NCI-H524 (cell line): ENCODE data around the gene PNLIP.
A peak's percentile ranks its signal among the peaks of the same experiment; 100 is the strongest.

Source experiments
- DNase-seq, 2 experiments: peaks; one replicate each; lab custom pipeline; 2025; lab: John Stamatoyannopoulos, UW

Gene PNLIP

DNA sequence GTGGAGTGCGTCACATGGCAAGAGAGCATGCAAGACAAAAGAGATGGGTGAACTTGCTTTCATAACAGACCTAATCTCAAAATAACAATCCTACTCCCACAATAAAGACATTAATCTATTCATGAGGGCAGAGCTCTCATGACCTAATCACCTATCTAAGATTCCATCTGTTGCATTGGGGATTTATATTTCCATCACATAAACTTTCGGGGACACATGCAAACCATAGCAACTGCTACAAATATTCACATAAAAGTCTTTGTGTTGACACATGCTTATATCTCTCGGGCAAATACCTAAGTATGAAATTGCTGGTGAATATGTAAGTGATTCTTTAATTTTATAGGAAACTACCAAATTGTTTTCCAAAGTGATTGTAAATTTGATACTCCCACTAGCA, 29.1 kb downstream of the PNLIP start:
- DNase-seq = peak in 1 of 2 experiments; percentile 3

DNA sequence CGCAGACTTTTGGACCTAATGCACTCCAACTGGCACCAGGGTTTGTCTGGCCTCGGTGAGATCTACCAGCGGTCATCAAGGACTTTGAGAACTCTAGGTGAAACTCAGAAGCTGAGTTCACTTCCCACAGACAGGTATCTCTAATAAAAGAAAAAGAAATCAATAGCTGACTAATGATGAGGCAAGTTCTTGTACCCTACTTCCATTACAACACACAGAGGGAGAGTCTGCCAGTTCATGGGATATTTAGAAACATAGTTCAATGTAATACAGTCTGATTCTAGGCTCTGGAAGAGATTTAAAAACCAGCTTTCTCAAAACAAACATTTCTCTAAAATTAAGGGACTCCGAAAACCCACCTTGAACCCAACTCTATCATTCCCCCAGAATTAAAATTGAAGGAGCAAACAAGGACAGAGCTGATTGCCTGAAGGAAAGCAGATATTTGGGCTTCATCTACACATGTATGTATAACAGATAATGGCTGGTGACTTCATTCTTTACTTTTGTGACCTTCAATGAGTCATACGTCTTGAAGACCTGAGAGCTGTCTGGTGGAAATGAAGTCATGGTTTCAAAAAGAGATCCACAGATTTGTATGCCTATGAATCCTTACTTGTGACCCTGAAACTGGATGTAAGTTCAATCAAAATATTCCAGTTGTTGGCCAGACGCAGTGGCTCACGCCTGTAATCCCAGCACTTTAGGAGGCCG, 42.3 kb downstream of the PNLIP start:
- DNase-seq = no peak

DNA sequence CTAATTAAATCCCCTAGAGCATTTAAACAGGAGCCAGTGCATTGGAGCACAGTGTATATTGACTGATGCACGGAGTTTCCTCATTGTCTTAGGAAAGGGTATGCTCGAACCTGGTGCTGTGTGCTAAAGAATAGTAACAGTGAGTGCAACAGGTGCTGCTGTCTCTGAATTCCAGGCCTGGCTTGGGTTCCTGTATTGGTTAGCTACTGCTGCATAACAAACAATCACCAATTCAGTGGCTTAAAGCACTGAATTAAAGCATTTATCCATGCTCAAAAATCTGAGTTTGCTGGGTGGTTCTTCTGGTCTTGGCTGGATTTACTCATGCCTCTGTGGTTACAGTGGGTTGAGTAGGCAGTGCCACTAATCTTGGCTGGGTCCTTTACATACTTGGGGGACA, 43.3 kb downstream of the PNLIP start:
- DNase-seq = no peak

DNA sequence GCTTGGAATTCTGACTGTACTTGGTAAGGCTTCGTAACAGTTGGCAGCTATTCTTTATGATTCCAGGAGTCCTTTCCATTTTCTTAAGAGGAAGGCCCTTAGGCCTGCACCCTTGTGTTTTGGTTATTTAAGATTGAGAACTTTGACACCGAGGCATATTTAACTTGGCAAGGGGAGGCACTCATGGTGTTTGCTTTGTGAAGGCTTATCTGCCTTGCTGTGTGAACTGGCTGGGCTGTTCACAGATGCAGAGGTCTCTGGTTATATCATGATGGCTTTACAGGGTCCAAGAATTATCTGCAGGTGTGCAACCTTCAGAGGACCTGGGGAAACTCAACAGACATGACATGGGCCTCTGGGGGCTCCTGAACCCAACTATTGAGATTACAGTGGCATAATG, 44.2 kb downstream of the PNLIP start:
- DNase-seq = no peak

DNA sequence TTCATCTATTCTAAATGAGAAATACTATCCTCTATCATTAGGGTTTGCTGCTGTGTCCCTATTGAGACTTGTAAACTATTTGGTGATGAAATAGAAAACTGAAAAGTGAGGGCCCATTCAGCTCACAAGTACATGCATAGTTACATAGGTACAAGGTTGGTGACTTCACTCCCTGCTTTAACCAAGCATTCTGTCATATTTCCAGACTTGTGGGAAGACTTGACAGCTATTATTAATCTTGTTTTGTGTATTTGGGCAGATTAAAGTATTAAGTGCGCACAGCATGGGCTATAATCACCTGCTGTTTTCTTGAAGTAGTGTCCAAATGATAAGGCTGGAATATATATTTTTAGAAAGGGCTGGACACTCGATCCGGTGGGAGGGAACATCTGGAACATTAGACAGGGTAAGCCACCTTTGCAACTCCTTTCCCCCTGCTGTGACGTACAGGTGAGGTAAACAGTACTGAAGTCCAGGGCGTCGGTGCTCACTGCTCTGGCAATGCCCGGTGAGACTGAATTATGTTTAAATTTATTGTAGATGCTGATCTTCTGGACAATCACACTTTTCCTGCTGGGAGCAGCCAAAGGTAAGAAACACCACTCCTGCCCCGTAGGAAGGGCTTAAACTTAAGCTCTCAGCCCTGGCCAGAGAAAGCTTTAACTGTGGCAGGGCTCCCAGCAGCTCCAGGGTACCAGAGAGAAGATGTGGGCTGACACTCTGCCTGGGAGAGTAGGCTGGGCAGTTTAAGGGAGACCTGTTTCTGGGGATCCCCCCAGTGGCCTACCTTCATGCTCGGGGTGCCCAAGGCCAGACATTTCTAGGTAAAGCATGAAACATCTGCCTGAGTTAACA, 45.1 kb downstream of the PNLIP start, which contains the start of gene PNLIPRP1:
PNLIPRP1 (plus strand) TSS at position 370 of the 855 bp plus-strand sequence; CDS start at position 541, 171 bp downstream.
- DNase-seq = peak in 1 of 2 experiments; percentile 50

DNA sequence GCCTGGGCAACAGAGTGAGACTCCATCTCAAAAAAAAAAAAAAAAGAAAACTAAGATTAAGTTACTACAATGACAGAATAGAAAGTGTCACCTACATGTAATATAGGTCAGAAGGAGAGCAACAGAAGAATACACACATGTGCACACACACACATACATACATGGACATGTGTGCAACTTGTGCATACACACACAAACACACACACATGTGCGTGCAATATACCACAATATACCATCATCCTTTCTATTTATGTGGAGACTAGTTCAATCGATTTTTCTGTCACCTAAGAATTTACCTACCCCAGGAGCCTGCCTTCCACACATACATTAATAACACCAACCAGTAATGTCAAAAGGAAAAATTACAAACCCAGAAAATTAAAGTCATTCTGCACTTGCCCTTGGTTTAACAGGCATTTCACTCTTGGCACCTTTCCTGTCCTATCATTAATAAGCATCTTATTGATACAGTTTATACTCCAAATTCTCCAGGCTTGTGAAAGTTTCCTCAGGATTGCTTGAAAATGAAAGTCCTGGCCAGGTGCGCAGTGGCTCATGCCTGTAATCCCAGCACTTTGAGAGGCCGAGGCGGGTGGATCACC, 47.5 kb downstream of the PNLIP start:
- no peak for DNase-seq

DNA sequence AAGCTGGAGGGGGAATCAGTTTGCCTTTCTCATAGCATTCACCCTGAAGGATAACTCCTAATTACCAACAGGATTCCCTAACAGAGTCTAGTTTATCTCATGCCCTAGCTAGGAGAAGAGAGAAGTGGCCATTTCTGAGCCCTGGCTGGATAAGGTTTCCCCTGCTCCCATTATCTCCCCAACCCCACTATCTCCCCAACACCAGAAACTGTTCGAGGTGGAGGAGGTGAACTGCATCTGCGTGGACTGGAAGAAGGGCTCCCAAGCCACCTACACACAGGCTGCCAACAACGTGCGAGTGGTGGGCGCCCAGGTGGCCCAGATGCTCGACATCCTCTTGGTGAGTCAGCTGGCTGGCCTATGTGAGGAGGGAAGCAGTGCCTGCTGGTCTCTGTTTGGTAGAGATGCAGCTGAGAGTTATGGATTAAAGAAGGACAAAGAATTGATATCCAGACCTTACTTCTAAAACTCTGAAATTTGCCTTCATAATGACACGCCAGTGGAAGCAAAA, 48.8 kb downstream of the PNLIP start:
- no peak for DNase-seq

DNA sequence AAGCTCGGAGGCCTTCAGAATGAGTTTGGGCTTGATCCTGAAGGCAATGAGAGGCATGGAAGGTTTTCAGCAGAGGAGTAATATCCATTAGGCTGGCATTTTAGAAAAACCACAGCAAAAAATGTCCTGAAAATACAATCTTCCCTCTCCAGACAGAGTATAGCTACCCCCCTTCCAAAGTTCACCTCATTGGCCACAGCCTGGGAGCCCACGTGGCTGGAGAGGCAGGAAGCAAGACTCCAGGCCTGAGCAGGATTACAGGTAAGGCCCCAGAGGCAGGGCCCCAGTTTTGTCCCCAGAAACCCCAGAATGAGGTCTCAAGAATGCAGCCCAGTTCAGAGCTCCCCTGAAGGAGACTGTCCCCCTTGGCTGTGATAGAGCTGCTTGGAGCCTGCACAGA, 50.3 kb downstream of the PNLIP start:
- no peak for DNase-seq

DNA sequence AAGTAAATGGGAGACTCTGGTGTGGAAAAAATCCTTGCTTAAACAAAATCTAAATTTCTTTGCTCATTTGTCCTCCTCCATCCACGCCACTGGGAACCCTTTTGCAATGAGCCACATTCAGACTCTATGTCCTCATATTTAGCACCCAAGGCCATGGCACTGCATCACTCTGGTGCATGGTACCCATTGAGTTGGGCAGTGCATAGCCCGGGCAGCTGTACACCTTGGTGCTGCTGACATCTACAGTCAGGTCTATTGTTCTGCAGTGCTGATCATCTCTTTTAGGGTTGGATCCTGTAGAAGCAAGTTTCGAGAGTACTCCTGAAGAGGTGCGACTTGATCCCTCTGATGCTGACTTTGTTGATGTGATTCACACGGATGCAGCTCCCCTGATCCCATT, 51.8 kb downstream of the PNLIP start:
- no peak for DNase-seq

DNA sequence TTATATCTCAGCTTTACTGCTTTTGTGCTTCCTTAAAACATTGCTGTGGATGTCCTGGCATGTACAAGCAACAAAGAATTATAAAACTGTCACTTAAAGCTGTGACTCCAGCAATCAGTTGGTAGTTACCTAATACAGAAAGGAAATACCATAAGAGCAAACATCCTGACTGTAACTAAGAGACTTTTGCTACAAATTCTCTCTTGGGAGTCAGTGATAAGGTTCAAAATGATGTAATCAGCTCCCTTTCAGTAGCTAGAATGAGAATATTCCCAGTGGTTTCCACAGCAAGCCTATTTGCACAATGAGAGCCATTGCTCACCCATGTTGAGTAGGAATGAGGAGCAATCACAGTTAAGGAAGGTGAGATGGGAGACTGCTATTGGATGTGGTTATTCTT, 52.6 kb downstream of the PNLIP start:
- no peak for DNase-seq

DNA sequence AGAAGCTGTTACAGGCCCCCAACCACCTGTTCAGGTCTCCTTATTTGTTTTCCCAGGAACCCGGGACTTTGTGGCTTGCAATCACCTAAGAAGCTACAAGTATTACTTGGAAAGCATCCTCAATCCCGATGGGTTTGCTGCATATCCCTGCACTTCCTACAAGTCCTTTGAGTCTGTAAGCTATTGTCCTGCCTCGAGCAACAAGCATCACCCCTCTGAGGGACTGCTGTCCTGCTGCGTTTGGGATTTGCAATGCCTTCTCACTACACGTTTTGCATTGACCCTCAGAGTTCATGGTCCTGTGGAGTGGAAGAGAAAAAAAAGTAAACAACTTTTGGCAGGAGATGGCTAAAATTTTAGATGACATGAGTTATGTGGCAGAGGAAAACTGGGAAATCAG, 54.3 kb downstream of the PNLIP start:
- DNase-seq = no peak

DNA sequence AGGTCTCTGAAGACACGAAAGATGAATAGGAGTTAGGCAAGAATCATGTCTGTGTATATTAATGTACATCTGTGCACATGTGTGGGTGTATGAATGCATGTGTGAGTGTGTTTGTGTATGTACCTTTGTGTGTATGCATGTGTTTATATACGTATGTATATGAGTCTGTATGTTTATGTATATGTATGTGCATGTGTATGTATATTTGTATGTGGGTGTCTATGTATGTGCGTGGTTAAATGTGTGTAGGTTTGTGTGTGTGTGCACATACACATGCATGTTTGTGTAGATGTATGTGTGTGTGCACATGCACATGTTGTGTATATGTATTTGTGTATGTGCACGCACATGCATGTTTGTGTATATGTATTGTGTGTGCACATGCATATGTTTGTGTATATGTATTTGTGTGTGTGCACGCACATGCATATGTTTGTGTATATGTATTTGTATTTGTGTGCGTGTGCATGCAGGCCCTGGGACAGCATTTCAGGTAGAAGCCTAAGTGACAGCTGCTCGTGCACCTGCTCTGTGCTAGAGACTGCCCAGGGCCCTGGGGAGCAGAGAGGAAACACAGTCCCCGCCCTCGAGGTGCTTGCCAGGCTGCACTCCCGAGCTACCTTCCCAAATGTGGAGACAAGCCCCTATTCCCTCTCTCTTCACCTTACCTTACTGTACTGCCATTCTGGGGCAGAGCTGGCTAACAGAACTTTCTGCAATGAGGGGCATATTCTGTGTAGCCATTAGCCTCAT, 57.1 kb downstream of the PNLIP start:
- no peak for DNase-seq

DNA sequence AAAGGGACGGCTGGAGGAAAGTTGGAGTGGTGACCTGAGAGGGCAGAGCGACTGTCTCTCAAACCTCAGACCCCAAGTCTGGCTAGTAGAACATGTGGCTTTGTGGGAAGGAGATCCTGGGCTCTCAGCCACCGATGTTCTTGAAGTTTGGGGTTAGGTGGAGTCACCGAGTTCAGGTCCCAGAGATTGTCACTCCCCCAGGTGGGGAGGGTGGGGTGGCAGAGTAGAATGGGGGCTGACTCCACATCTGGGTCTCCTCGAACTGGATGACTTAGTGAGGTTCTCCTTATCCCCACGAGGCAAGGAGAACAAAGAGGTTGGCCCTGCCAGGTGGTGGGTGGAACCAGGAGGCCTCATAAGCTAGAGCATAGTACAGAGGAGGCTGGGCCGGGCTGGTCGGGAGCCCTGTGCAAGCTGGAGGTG, 60.3 kb downstream of the PNLIP start:
- no peak for DNase-seq

DNA sequence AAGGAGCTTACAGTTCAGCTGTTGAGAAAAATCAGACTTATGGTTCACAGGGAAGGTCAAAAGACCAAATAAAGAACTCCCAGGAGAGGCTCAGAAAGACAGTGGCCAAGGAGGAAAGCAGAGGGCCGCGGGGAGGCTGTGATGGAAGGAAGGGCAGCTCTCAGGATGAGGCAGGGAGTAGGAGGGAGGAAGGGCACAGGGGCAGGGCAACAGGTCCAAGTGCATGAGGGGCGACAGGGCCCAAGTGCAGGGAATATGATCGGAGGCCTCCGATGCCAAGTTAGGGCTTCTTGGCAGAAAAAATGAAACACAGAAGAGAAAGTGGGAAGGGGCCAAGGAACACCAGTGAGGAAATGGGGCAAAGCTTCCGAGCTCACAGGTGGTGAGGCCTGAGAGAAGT, 61.6 kb downstream of the PNLIP start:
- DNase-seq = no peak

DNA sequence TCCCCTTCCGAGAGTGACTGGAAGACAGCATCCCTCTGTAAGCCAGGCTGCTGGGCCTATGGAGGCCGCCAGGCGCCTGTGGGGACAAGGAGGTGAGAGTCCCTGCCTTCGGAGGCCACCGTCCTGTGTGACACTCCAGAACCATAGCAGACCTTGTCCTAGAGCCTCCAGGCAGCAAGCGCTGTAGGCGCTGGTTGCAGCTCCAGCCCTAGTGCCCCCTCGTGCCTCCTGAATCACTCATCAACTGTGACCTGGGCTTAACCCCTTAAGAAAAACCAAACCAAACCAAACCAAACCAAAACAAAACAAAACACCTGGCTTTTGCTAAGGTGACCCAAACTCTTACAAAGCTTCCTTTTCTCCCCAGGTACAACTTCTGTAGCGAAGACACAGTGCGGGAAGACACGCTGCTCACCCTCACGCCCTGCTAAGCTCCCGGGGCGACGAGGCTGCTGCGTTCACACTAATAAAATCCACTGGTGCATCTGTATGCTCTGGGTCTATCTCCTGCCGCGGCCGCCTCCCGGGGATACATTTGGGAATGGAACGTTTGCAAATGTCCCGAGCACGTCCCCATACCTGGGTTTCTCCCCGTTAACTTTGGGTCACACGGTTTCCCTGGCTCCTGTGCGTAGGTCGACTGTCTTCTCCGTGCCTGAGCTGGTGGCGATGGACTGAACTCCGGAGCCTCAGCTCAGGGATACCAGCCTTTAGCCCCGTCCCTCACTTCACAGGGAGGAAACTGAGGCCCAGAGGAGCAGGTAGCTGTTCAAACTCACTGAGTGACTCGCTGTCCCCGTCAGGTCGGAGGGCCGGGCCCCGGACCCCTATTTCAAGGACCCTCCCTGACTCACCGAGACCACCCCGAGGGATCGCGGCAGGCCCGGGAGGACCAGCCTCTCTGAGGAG, 63.2 kb downstream of the PNLIP start:
- DNase-seq = no peak

DNA sequence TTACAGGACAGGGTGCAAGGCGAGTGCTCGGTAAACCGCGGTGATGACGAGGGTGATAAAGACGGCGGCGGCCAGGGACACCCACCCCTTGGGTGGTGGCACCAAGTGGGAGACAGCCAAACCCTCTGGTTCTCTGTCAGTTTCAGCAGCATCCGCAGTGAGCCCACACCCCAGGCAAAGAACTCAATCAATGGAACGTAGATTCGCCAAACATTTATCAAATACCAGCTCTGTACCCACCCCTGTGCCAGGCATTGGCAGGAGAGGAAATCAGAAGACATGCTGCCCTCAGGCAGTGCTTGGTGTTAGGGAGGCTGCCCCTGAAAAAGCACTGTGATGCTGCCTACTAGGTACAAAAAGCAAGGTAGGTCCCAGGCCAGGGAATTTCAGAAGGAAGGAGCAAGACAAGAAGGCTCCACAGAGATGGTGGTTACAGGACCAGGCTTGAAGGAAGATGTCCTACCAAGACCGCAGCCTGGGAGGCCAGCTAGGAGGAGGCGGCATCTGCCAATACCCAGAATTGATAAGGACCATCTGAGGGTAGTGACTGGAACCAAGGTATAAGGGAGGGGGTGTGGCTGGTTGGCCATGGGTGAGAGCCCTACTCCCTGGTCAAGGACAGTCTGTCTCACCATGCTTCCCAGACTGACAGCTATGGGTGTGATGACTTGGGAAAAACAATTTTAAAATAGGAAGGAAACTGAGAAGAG, 64.9 kb downstream of the PNLIP start:
- no peak for DNase-seq

DNA sequence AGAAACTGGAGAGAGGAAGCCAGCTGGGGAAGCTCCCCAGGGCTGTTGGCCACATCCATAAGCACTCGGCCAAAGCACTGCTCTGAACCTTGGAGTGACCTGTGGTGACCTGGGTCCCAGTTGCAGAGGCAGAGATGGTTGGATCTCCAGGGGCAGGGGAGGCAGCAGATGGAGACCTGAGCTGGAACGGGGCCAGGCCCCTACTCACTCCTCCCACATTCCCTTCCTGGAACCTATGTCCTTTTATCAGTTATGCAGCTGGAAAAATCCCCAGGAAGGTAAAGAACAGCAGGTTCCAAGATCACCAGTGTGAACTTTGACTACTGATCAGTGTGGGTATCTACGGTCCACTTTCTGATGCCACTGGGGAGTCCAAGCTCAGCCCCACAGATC, 65.4 kb downstream of the PNLIP start:
- no peak for DNase-seq

DNA sequence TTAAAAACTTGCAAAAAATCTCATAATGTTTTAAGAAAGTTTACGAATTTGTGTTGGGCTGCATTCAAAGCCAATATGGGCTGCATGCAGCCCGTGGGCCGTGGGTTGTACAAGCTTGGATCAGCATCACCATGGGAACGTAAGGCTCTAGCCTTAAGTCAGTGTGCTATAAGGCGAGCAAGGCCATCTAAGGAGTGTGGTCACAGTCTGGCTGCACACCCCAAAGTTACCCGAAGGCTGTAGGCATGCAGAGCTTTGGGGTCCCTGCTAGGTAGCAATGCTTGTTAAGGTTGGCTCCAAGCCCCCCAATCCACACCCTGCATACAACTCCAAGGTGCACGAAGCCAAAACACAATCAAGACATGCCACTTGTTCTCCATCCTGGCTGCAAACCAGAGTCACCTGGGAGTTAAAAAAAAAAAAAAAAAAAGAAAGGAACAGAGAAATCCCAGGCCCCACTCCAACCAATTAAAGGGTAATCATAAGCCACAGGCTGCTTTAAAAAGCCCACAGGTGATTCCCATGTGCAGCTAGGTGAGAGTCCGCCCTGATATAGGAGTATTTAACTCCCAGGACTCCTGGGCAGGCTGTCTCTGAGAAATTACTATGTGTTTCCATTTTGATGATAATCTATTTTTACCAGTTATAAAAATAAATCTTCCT, 66.5 kb downstream of the PNLIP start:
- no peak for DNase-seq

DNA sequence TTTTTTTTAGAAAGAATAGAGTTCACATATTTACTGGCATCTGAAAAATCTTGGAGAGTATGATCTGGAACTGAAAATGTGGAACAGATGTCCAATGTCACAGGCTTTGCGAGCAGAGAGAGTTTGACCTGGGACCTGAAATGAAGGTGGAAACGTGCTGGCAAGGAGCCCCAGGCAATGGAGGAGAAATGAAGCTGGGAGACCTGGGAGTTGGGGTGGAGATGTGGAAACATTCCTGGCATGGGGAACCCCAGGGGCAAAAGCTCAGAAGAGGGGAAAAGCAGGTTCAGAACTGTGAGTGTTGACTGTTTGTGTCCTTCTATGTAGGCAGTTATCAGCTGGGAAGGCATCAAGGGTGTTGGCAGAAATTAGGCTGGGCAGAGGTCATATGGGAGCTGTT, 67.7 kb downstream of the PNLIP start:
- no peak for DNase-seq

DNA sequence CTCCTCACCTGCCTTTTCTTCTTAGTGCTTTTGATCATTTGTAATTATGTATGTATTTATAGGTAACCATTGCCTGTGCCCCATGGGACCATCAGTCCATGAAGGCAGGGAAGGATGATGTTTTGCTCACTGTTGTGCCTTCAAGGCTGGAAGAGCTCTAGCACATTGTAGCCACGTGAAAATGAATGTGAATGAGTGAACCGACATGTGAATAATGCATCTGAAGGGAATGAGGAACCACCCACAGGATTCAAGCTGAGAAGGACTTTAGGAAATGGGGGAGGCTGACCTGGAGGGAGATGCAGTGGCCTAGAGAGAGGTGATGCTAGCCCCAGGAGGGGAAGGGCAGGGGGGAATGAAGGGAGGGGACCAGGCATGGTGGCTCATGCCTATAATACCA, 69.1 kb downstream of the PNLIP start:
- DNase-seq = no peak
